GM12878 (cell line): ENCODE measurements around the gene ALAS2. TPM values are rescaled to one million over a fixed set of nuclear protein-coding genes. Genes with fewer than 3 reads are reported as not detected.

Experiments
- CBFB ChIP-seq: IDR thresholded peaks from 2 replicates; pipeline ENCODE4 v1.6.1; 2016; ENCODE audit warnings: antibody characterized with exemption, low read depth
- MEF2A ChIP-seq: IDR thresholded peaks from 2 replicates; pipeline ENCODE4 v1.6.1; 2011; ENCODE audit warnings: low read depth, mild to moderate bottlenecking, low read length, moderate library complexity; ENCODE audit not compliant: insufficient read depth
- NBN ChIP-seq: fragments of 450-650 bp; IDR thresholded peaks from 2 replicates; pipeline ENCODE4 v1.6.1; 2016
- RAD21 ChIP-seq: IDR thresholded peaks from 2 replicates; pipeline ENCODE4 v1.6.1; 2011; ENCODE audit warnings: mild to moderate bottlenecking, low read depth, low read length, moderate library complexity; ENCODE audit not compliant: insufficient read depth
- TAF1 ChIP-seq: IDR thresholded peaks from 2 replicates; pipeline ENCODE4 v1.6.1; 2011; ENCODE audit warnings: mild to moderate bottlenecking, low read depth, low read length, borderline replicate concordance
- ZNF207 ChIP-seq: fragments of 450-650 bp; IDR thresholded peaks from 2 replicates; pipeline ENCODE4 v1.6.1; 2014; ENCODE audit warnings: antibody characterized with exemption, mild to moderate bottlenecking, borderline replicate concordance
- polyA plus RNA-seq, 11 experiments: library from polyadenylated mRNA; depleted of rRNA in 4 of 11; unstranded in 6 of 11; stranded (reverse) in 5 of 11; fragments of >200 nt; fragmentation: Nextera tagmentation in 4 of 11; fragmentation: Illumina TruSeq in 1 of 11; extraction: Ambion mirVana in 4 of 11; extraction: Trizol in 1 of 11; gene quantifications; 1 replicate in 1 of 11; 2 replicates in 10 of 11; pipeline versions ENCODE4 v1.2.1 to v1.2.3, GENCODE V29; 2011 to 2016; ENCODE audit warnings: inconsistent platforms in 2 of 11, missing spikeins in 2 of 11, low read depth in 1 of 11
- total RNA-seq, 4 experiments: library from RNA; depleted of rRNA in 3 of 4; stranded (reverse); fragments of >200 nt in 3 of 4; fragmentation: Illumina TruSeq in 1 of 4; extraction: Trizol in 1 of 4; gene quantifications; 2 replicates each; pipeline versions ENCODE4 v1.2.1 to v1.2.3, GENCODE V29; 2013 to 2021
- TF ChIP-seq, protein P1 (sequence below): fragments of 450-650 bp; IDR thresholded peaks from 2 replicates; pipeline ENCODE4 v1.6.1; 2014; ENCODE audit warnings: mild to moderate bottlenecking
- TF ChIP-seq, protein P2 (sequence below): fragments of 450-650 bp; formaldehyde crosslinking; IDR thresholded peaks from 2 replicates; pipeline ENCODE4 v1.4.0; 2020; ENCODE audit warnings: mild to moderate bottlenecking, moderate library complexity
- TF ChIP-seq, protein P3 (sequence below): fragments of 450-650 bp; IDR thresholded peaks from 2 replicates; pipeline ENCODE4 v1.6.1; 2017; ENCODE audit warnings: mild to moderate bottlenecking, moderate library complexity

ALAS2 gene
- total and polyA plus RNA-seq, 10 of the 15 experiments (the other 5 are each of a cell fraction or from before 2014, with no cell fraction given) = not detected

DNA sequence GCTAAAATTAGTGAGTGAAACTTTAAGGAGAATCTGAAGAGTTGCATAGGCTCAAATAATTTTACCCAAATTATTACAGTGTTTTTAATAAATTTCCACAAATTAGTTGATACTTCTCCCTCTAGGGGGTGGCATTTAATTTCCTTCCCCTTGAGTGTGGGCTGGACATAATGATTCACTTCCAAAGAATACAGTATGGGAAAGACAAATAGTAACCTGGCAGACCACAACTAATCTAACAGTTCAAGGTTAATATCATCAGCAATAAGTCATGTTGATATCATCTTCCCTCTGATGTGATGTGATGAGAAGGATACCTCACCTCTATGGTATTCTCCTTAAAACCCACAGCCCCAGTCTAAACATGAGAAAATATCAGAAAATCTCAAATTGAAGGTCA, 52.3 kb downstream of the ALAS2 start (continued):
- TF ChIP-seq, protein P1, sequence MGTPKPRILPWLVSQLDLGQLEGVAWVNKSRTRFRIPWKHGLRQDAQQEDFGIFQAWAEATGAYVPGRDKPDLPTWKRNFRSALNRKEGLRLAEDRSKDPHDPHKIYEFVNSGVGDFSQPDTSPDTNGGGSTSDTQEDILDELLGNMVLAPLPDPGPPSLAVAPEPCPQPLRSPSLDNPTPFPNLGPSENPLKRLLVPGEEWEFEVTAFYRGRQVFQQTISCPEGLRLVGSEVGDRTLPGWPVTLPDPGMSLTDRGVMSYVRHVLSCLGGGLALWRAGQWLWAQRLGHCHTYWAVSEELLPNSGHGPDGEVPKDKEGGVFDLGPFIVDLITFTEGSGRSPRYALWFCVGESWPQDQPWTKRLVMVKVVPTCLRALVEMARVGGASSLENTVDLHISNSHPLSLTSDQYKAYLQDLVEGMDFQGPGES = no peak
- no peak for TF ChIP-seq TAF1
- TF ChIP-seq RAD21 = no peak
- no peak for TF ChIP-seq CBFB
- TF ChIP-seq, protein P2, sequence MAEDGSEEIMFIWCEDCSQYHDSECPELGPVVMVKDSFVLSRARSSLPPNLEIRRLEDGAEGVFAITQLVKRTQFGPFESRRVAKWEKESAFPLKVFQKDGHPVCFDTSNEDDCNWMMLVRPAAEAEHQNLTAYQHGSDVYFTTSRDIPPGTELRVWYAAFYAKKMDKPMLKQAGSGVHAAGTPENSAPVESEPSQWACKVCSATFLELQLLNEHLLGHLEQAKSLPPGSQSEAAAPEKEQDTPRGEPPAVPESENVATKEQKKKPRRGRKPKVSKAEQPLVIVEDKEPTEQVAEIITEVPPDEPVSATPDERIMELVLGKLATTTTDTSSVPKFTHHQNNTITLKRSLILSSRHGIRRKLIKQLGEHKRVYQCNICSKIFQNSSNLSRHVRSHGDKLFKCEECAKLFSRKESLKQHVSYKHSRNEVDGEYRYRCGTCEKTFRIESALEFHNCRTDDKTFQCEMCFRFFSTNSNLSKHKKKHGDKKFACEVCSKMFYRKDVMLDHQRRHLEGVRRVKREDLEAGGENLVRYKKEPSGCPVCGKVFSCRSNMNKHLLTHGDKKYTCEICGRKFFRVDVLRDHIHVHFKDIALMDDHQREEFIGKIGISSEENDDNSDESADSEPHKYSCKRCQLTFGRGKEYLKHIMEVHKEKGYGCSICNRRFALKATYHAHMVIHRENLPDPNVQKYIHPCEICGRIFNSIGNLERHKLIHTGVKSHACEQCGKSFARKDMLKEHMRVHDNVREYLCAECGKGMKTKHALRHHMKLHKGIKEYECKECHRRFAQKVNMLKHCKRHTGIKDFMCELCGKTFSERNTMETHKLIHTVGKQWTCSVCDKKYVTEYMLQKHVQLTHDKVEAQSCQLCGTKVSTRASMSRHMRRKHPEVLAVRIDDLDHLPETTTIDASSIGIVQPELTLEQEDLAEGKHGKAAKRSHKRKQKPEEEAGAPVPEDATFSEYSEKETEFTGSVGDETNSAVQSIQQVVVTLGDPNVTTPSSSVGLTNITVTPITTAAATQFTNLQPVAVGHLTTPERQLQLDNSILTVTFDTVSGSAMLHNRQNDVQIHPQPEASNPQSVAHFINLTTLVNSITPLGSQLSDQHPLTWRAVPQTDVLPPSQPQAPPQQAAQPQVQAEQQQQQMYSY = no peak
- TF ChIP-seq ZNF207 = no peak
- no peak for TF ChIP-seq NBN
- TF ChIP-seq, protein P3, sequence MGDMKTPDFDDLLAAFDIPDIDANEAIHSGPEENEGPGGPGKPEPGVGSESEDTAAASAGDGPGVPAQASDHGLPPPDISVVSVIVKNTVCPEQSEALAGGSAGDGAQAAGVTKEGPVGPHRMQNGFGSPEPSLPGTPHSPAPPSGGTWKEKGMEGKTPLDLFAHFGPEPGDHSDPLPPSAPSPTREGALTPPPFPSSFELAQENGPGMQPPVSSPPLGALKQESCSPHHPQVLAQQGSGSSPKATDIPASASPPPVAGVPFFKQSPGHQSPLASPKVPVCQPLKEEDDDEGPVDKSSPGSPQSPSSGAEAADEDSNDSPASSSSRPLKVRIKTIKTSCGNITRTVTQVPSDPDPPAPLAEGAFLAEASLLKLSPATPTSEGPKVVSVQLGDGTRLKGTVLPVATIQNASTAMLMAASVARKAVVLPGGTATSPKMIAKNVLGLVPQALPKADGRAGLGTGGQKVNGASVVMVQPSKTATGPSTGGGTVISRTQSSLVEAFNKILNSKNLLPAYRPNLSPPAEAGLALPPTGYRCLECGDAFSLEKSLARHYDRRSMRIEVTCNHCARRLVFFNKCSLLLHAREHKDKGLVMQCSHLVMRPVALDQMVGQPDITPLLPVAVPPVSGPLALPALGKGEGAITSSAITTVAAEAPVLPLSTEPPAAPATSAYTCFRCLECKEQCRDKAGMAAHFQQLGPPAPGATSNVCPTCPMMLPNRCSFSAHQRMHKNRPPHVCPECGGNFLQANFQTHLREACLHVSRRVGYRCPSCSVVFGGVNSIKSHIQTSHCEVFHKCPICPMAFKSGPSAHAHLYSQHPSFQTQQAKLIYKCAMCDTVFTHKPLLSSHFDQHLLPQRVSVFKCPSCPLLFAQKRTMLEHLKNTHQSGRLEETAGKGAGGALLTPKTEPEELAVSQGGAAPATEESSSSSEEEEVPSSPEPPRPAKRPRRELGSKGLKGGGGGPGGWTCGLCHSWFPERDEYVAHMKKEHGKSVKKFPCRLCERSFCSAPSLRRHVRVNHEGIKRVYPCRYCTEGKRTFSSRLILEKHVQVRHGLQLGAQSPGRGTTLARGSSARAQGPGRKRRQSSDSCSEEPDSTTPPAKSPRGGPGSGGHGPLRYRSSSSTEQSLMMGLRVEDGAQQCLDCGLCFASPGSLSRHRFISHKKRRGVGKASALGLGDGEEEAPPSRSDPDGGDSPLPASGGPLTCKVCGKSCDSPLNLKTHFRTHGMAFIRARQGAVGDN = no peak
- no peak for TF ChIP-seq MEF2A
